WTC11 (cell line): ENCODE results near the gene EMX1. TPM values are rescaled to one million over a fixed set of nuclear protein-coding genes. Genes with fewer than 3 reads are reported as not detected.

ENCODE experiments used
- ATAC-seq: fragments of 200-7000 bp; cut with Tn5 transposase; 2 replicates; pipeline ENCODE4 v1.10.0; 2021; ENCODE audit warnings: mild to moderate bottlenecking, moderate library complexity
- CTCF ChIA-PET: fragments of 300-600 bp; sonication (Branson Sonifier 250); formaldehyde crosslinking; loops from one replicate; lab custom pipeline; 2021; ENCODE audit warnings: antibody characterized with exemption; lab: Charles Lee
- POLR2A ChIA-PET: fragments of 350-600 bp; sonication (Branson Sonifier 250); formaldehyde crosslinking; loops from one replicate; lab custom pipeline; 2021; ENCODE audit warnings: antibody characterized with exemption; lab: Charles Lee
- DNase-seq: peaks from one replicate; pipeline ENCODE4 v3.0.0; 2021; ENCODE audit warnings: low spot score
- H3K27ac Mint-ChIP-seq: 2 replicates; pipeline ENCODE4 v1.8.0; 2021; ENCODE audit warnings: mixed read lengths
- H3K27me3 Mint-ChIP-seq: 2 replicates; pipeline ENCODE4 v1.8.0; 2021; ENCODE audit warnings: low read depth, mild to moderate bottlenecking, moderate library complexity, mixed read lengths
- H3K36me3 Mint-ChIP-seq: 2 replicates; pipeline ENCODE4 v1.8.0; 2021; ENCODE audit warnings: mixed read lengths
- H3K4me1 Mint-ChIP-seq: 2 replicates; pipeline ENCODE4 v1.8.0; 2022; ENCODE audit warnings: mixed read lengths
- H3K4me3 Mint-ChIP-seq: 2 replicates; pipeline ENCODE4 v1.8.0; 2021; ENCODE audit warnings: mild to moderate bottlenecking, moderate library complexity, mixed read lengths
- H3K9me3 Mint-ChIP-seq: 2 replicates; pipeline ENCODE4 v1.8.0; 2021; ENCODE audit warnings: mixed read lengths
- ARID4B ChIP-seq: sonication (generic); formaldehyde crosslinking; IDR thresholded peaks from 2 replicates; pipeline ENCODE4 v1.8.0; 2023; ENCODE audit warnings: missing genetic modification reagents, mild to moderate bottlenecking, borderline replicate concordance
- CREM ChIP-seq: sonication (generic); formaldehyde crosslinking; IDR thresholded peaks from 2 replicates; pipeline ENCODE4 v1.8.1; 2022; ENCODE audit warnings: mild to moderate bottlenecking, missing genetic modification reagents, moderate library complexity
- ELF4 ChIP-seq: sonication (generic); formaldehyde crosslinking; IDR thresholded peaks from 2 replicates; pipeline ENCODE4 v1.8.1; 2022; ENCODE audit warnings: low read depth, mild to moderate bottlenecking, moderate library complexity, missing genetic modification reagents
- FOXJ3 ChIP-seq: sonication (generic); formaldehyde crosslinking; IDR thresholded peaks from 2 replicates; pipeline ENCODE4 v1.9.0; 2021; ENCODE audit warnings: missing genetic modification reagents, mild to moderate bottlenecking, borderline replicate concordance
- FOXP1 ChIP-seq: sonication (generic); formaldehyde crosslinking; IDR thresholded peaks from 2 replicates; pipeline ENCODE4 v1.8.0; 2022; ENCODE audit warnings: missing genetic modification reagents, mild to moderate bottlenecking, moderate library complexity, borderline replicate concordance
- NR2C2 ChIP-seq: sonication (generic); formaldehyde crosslinking; IDR thresholded peaks from 2 replicates; pipeline ENCODE4 v1.8.0; 2022; ENCODE audit warnings: mild to moderate bottlenecking, missing genetic modification reagents
- PRRX2 ChIP-seq: fragments of 250-450 bp; sonication (Bioruptor Pico); IDR thresholded peaks from 2 replicates; pipeline ENCODE4 v1.8.0; 2021; ENCODE audit warnings: mild to moderate bottlenecking
- RELA ChIP-seq: sonication (generic); formaldehyde crosslinking; IDR thresholded peaks from 2 replicates; pipeline ENCODE4 v1.8.1; 2022; ENCODE audit warnings: missing genetic modification reagents, mild to moderate bottlenecking, borderline replicate concordance
- SMAD3 ChIP-seq: sonication (generic); formaldehyde crosslinking; IDR thresholded peaks from 2 replicates; pipeline ENCODE4 v1.8.0; 2022; ENCODE audit warnings: missing genetic modification reagents, mild to moderate bottlenecking, borderline replicate concordance
- SP1 ChIP-seq: sonication (generic); formaldehyde crosslinking; conservative IDR thresholded peaks from 2 replicates; pipeline ENCODE4 v1.8.1; 2022; ENCODE audit warnings: missing genetic modification reagents
- TEAD1 ChIP-seq: sonication (generic); formaldehyde crosslinking; IDR thresholded peaks from 2 replicates; pipeline ENCODE4 v1.8.0; 2022; ENCODE audit warnings: mild to moderate bottlenecking, missing genetic modification reagents
- USF2 ChIP-seq: sonication (generic); formaldehyde crosslinking; IDR thresholded peaks from 2 replicates; pipeline ENCODE4 v1.8.1; 2023; ENCODE audit warnings: mild to moderate bottlenecking, missing genetic modification reagents, moderate library complexity
- ZBTB21 ChIP-seq: sonication (generic); formaldehyde crosslinking; IDR thresholded peaks from 2 replicates; pipeline ENCODE4 v1.8.1; 2023; ENCODE audit warnings: mild to moderate bottlenecking, missing genetic modification reagents, borderline replicate concordance
- ZNF281 ChIP-seq: sonication (generic); formaldehyde crosslinking; IDR thresholded peaks from 2 replicates; pipeline ENCODE4 v1.8.0; 2023; ENCODE audit warnings: mild to moderate bottlenecking, missing genetic modification reagents
- ZNF396 ChIP-seq: fragments of 250-450 bp; sonication (Bioruptor Pico); IDR thresholded peaks from 2 replicates; pipeline ENCODE4 v1.8.0; 2021; ENCODE audit warnings: mild to moderate bottlenecking, moderate library complexity, borderline replicate concordance
- total RNA-seq: library from RNA; stranded (reverse); gene quantifications from 3 replicates; pipeline ENCODE4 v1.2.3, GENCODE V29; 2021
- TF ChIP-seq, protein P1 (sequence below): sonication (generic); formaldehyde crosslinking; IDR thresholded peaks from 2 replicates; pipeline ENCODE4 v1.8.1; 2022; ENCODE audit warnings: missing genetic modification reagents, borderline replicate concordance

EMX1 gene
- total RNA-seq, 1 experiment from 2014 or later = 3.8 TPM

DNA sequence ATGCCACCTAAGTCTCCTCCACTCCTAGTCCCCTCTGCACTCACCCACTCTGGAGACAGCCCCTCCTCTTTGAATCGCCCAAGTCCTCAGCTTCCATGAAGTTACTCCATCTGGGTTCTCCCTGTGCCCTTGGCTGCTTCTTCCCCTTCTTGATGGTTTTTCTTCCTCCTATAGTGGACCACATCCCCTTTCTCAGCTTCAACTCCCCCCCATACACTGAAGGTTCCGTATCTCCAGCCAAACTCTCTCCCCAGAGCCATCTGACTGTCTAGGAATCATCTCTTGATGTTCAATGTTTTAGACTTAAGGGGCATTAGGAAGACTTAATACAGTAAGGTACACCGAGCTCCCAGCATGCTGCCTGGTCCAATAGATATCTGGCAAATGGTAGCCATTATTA is 39.6 kb downstream of the EMX1 start:
- ATAC-seq = no peak
- no peak for DNase-seq
- Mint-ChIP-seq H3K27ac (no peak overlapping the region), H3K27me3 (no peaks in the 10 kb centered on the region; the same call in 1 of the 2 replicates), H3K4me1 (peaks cover 44% of the 10 kb centered on the region), H3K36me3 (peaks cover 8% of the 10 kb centered on the region), H3K9me3 (no peaks in the 10 kb centered on the region), H3K4me3 (no peak overlapping the region)
- TF ChIP-seq RELA (CRISPR knock-in tag) (no peak), SMAD3 (CRISPR knock-in tag) (no peak), FOXJ3 (CRISPR knock-in tag) (no peak), ZBTB21 (no peak), ZNF396 (CRISPR knock-in tag) (no peak), ZNF281 (CRISPR knock-in tag) (no peak), TEAD1 (CRISPR knock-in tag) (no peak), ELF4 (CRISPR knock-in tag) (no peak), ARID4B (no peak), SP1 (CRISPR knock-in tag) (no peak), CREM (no peak), FOXP1 (no peak), USF2 (no peak), NR2C2 (CRISPR knock-in tag) (no peak), PRRX2 (CRISPR knock-in tag) (no peak)
- TF ChIP-seq, protein P1, sequence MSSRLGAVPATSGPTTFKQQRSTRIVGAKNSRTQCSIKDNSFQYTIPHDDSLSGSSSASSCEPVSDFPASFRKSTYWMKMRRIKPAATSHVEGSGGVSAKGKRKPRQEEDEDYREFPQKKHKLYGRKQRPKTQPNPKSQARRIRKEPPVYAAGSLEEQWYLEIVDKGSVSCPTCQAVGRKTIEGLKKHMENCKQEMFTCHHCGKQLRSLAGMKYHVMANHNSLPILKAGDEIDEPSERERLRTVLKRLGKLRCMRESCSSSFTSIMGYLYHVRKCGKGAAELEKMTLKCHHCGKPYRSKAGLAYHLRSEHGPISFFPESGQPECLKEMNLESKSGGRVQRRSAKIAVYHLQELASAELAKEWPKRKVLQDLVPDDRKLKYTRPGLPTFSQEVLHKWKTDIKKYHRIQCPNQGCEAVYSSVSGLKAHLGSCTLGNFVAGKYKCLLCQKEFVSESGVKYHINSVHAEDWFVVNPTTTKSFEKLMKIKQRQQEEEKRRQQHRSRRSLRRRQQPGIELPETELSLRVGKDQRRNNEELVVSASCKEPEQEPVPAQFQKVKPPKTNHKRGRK (CRISPR knock-in tag) = no peak
- ChIA-PET CTCF (interaction anchor here (1.1 to 1.8 kb wide), 4 partner anchors 17 to 69 kb away, joined by 3 to 6 read pairs (median 4); no protein-coding TSS in a partner anchor), POLR2A (no interaction called here)
